H1 (cell line): Measurements from ENCODE around the gene ADGRF5.

Experiments
- CEBPB ChIP-seq: IDR thresholded peaks from 2 replicates; pipeline ENCODE4 v1.6.1; 2012; ENCODE audit warnings: low read depth, low read length
- CTBP2 ChIP-seq: IDR thresholded peaks from 2 replicates; pipeline ENCODE4 v1.7.0; 2011; ENCODE audit warnings: borderline replicate concordance, mild to moderate bottlenecking, moderate library complexity, mixed read lengths, low read length; ENCODE audit not compliant: insufficient read depth, insufficient read length
- EP300 ChIP-seq, 2 experiments: IDR thresholded peaks; 1 replicate in 1 of 2; 2 replicates in 1 of 2; pipeline ENCODE4 v1.6.1; 2011 to 2012; ENCODE audit warnings: low read depth in 2 of 2, low read length in 2 of 2, mild to moderate bottlenecking in 2 of 2, borderline replicate concordance in 1 of 2, inconsistent platforms in 1 of 2, moderate library complexity in 1 of 2
- EZH2 ChIP-seq: fragments of 200-600 bp; sonication (generic); IDR thresholded peaks from 2 replicates; pipeline ENCODE4 v1.7.1; 2012; ENCODE audit warnings: low read depth, mild to moderate bottlenecking, moderate library complexity, low read length, inconsistent platforms; ENCODE audit not compliant: severe bottlenecking
- FOSL1 ChIP-seq: IDR thresholded peaks from 2 replicates; pipeline ENCODE4 v1.6.1; 2011; ENCODE audit warnings: mild to moderate bottlenecking, low read depth, low read length, moderate library complexity; ENCODE audit not compliant: insufficient read depth
- GTF2F1 ChIP-seq: IDR thresholded peaks from 2 replicates; pipeline ENCODE4 v1.6.1; 2012; ENCODE audit warnings: low read depth, low read length, improper control_type of control experiment, borderline replicate concordance
- JUN ChIP-seq: IDR thresholded peaks from 2 replicates; pipeline ENCODE4 v1.6.1; 2011; ENCODE audit warnings: low read depth, mild to moderate bottlenecking, improper control_type of control experiment, low read length
- PHF8 ChIP-seq: fragments of 200-600 bp; sonication (generic); conservative IDR thresholded peaks from 2 replicates; pipeline ENCODE4 v1.7.1; 2012; ENCODE audit warnings: low read depth, mild to moderate bottlenecking, inconsistent platforms, low read length, moderate library complexity
- POLR2A ChIP-seq, 2 experiments: IDR thresholded peaks; 1 replicate in 1 of 2; 2 replicates in 1 of 2; pipeline ENCODE4 v1.6.1; 2011; ENCODE audit warnings: low read depth in 2 of 2, low read length in 2 of 2, mild to moderate bottlenecking in 2 of 2; ENCODE audit errors: control extremely low read depth in 1 of 2
- POLR2AphosphoS5 ChIP-seq: IDR thresholded peaks from 2 replicates; pipeline ENCODE4 v1.6.1; 2011; ENCODE audit warnings: low read depth, low read length
- SIN3A ChIP-seq, 2 experiments: IDR thresholded peaks in 1 of 2; conservative IDR thresholded peaks in 1 of 2; 2 replicates each; pipeline ENCODE4 v1.6.1; 2011 to 2012; ENCODE audit warnings: low read length in 2 of 2, improper control_type of control experiment in 1 of 2, low read depth in 1 of 2, mild to moderate bottlenecking in 1 of 2
- TAF7 ChIP-seq: optimal IDR thresholded peaks from 2 replicates; pipeline ENCODE3; 2011; ENCODE audit warnings: low read depth, mild to moderate bottlenecking, inconsistent platforms, low read length, moderate library complexity, borderline replicate concordance
- ZNF274 ChIP-seq: IDR thresholded peaks from 2 replicates; pipeline ENCODE4 v1.7.0; 2012; ENCODE audit warnings: low read length, borderline replicate concordance; ENCODE audit errors: extremely low read depth
- TF ChIP-seq, protein P1 (sequence below), 3 experiments: IDR thresholded peaks; 1 replicate in 2 of 3; 2 replicates in 1 of 3; pipeline versions ENCODE4 v1.5.1 to v1.6.1; 2011; ENCODE audit warnings: low read length in 3 of 3, mild to moderate bottlenecking in 3 of 3, inconsistent platforms in 2 of 3, low read depth in 1 of 3, moderate library complexity in 1 of 3; ENCODE audit not compliant: insufficient read depth in 1 of 3; ENCODE audit errors: control extremely low read depth in 1 of 3

DNA sequence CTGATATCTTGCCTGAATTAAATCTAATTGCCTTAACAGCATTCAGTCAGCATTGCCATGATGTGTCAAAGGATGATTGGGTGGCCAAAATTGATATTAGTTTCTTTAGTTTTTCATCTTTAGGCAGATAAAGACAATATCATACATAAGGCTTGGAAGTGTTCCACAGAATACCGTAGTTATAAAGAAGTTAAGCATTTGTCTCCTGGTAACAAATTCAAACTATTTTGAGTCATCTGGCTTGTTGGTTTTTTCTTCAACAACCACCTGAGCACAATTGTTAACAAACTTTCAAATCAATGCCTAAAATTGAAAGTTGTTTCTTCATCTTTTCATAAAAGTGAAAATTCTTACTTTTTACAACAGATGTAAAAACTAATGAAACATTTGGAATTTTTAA lies 47.5 kb upstream of the ADGRF5 start:
- no peak for TF ChIP-seq POLR2A (IDR thresholded peaks at IDR 0.05; ENCODE audit: control extremely low read depth in 1 of 2, low read depth in 2 of 2, low read length in 2 of 2)
- no peak for TF ChIP-seq JUN
- TF ChIP-seq, protein P1, sequence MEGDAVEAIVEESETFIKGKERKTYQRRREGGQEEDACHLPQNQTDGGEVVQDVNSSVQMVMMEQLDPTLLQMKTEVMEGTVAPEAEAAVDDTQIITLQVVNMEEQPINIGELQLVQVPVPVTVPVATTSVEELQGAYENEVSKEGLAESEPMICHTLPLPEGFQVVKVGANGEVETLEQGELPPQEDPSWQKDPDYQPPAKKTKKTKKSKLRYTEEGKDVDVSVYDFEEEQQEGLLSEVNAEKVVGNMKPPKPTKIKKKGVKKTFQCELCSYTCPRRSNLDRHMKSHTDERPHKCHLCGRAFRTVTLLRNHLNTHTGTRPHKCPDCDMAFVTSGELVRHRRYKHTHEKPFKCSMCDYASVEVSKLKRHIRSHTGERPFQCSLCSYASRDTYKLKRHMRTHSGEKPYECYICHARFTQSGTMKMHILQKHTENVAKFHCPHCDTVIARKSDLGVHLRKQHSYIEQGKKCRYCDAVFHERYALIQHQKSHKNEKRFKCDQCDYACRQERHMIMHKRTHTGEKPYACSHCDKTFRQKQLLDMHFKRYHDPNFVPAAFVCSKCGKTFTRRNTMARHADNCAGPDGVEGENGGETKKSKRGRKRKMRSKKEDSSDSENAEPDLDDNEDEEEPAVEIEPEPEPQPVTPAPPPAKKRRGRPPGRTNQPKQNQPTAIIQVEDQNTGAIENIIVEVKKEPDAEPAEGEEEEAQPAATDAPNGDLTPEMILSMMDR (IDR thresholded peaks at IDR 0.05; ENCODE audit: control extremely low read depth in 1 of 3, insufficient read depth in 1 of 3, low read depth in 1 of 3, low read length in 3 of 3), result no peak
- TF ChIP-seq PHF8, result no peak
- no peak for TF ChIP-seq POLR2AphosphoS5
- no peak for TF ChIP-seq EZH2
- no peak for TF ChIP-seq TAF7
- TF ChIP-seq EP300 (IDR thresholded peaks at IDR 0.05; ENCODE audit: borderline replicate concordance in 1 of 2, low read depth in 2 of 2, low read length in 2 of 2), result no peak
- TF ChIP-seq ZNF274, result no peak
- TF ChIP-seq CEBPB, result no peak
- TF ChIP-seq FOSL1, result no peak
- TF ChIP-seq SIN3A (conservative IDR thresholded peaks at IDR 0.05 in 1 of 2, IDR thresholded peaks at IDR 0.05 in 1 of 2; ENCODE audit: low read depth in 1 of 2, low read length in 2 of 2), result no peak
- no peak for TF ChIP-seq CTBP2
- TF ChIP-seq GTF2F1, result no peak
